GM12872 (cell line): ENCODE data around the gene ST8SIA1.

Experiments
- TF ChIP-seq, protein P1 (sequence below): IDR thresholded peaks from 3 replicates; pipeline ENCODE4 v1.5.1; 2011; ENCODE audit warnings: low read depth, mild to moderate bottlenecking, low read length, moderate library complexity; ENCODE audit not compliant: insufficient read depth

The ST8SIA1 gene

DNA sequence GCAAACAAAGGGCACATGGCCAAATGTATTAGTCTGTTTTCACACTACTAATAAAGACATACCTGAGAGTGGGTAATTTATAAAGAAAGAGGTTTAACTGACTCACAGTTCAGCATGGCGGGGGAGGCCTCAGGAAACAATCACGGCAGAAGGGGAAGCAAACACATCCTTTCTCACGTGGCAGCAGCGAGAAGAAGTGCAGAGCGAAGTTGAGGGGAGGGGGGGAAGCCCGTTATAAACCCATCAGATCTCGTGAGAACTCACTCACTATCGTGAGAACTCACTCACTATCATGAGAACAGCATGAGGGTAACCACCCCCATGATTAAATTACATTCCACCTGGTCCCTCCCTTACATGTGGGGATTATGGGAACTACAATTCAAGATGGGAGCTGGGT lies 66.1 kb downstream of the ST8SIA1 start:
- TF ChIP-seq, protein P1, sequence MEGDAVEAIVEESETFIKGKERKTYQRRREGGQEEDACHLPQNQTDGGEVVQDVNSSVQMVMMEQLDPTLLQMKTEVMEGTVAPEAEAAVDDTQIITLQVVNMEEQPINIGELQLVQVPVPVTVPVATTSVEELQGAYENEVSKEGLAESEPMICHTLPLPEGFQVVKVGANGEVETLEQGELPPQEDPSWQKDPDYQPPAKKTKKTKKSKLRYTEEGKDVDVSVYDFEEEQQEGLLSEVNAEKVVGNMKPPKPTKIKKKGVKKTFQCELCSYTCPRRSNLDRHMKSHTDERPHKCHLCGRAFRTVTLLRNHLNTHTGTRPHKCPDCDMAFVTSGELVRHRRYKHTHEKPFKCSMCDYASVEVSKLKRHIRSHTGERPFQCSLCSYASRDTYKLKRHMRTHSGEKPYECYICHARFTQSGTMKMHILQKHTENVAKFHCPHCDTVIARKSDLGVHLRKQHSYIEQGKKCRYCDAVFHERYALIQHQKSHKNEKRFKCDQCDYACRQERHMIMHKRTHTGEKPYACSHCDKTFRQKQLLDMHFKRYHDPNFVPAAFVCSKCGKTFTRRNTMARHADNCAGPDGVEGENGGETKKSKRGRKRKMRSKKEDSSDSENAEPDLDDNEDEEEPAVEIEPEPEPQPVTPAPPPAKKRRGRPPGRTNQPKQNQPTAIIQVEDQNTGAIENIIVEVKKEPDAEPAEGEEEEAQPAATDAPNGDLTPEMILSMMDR = no peak

DNA sequence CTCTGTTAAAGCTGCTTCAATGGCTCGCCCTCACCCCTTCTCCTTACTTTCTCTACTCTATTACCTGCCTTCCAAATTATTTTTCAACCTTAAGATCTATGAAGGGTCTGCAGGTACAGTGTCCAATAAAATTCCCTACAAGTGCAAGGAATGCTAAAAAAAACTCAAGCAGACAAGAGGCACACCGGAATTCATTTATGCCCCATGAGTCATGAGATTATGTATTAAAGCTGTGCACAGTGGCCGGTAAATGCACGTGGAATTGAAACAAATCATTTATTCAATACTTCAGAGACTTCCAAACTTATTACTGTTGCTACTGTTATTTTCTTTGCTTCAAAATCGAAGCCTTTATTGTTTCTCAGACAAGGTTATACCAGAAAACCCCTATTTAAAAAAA lies 68.4 kb downstream of the ST8SIA1 start:
- TF ChIP-seq, protein P1 = no peak

DNA sequence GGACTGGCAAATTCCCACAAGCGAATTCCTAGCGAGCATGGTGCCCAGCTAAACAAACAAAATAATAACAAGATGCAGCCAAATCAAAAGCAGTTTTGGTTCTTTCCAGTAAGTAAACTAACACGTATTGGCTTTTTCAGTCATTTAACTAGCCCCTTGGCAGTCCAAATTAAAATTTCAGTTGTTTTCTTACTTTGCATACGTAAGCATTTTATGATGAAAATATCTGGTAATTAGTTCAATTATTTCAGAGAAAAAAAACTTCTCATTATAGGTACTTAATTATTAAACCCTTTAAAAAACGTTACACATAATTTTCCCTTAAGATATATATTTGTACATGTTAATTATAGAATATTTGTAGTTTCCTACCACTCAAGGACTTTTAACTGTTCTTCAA lies 70.1 kb downstream of the ST8SIA1 start:
- TF ChIP-seq, protein P1 = no peak

DNA sequence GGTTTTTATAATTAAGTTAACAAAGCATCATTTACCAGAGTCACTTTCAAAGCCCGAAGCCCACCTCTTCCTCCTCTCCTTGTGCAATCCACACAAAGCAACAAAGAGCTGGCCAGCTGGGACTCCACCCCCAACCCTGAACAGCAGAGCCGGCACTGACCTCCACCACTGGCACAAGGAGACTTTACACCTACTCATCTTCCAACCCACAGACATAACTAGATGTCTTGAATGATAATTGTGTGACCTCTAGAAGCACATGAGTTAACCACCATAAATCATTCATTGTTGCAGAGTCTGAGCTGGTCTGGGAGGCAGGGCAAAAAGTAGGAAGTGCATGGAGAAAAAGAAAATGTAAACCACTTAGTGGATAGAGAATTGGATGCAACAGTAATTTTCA lies 72.2 kb downstream of the ST8SIA1 start:
- TF ChIP-seq, protein P1 = no peak

DNA sequence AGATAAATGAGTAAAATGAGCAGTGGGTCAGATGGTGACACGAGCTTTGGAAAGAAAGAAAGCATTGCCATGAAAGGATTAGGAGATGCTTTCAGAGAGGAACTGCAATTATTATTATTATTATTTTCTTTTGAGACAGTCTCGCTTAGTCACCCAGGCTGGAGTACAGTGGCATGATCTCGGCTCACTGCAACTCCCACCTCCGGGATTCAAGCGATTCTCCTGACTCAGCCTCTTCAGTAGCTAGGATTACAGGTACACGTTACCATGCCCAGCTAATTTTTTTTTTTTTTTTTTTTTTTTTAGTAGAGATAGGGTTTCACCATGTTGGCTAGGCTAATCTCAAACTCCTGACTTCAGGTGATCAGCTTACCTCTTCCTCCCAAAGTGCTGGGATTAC lies 77.4 kb downstream of the ST8SIA1 start:
- TF ChIP-seq, protein P1 = no peak

DNA sequence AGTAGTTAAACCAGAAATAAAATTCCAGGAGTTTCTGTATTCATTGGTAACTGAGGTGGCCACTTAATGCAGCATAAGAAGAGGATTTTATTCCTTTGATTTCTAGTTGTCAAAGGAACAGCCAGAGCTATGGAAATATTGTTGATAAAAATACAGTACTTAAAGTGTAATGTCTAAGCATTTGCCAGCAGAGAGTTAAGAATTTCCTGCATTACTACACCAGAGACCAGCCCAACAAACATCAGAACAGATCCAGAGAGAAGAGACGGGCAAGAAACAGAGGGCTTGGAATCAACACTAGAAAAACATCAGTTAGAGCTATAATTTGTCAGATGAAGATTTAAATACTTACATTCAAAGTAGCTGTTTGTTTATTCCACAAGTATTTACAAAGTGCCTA lies 77.9 kb downstream of the ST8SIA1 start:
- TF ChIP-seq, protein P1 = no peak

DNA sequence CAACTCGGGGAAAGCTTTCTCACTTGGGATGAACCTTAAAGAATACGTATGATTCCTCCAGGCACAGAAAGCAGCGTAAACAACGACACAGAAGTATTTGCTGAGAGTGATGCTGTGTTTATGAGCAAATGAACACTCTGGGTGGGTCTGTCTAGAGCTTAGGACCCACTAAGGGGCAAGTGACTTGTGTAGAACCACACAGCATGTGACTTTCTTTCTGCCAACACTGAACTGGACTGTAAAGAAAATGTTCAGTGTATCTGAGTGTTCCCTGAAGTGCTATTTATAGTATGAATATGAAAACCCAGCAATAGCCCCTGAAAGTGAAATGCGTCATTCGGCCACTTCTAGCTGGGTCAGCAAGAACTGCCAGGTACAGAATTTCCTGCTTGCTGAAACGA lies 78.5 kb downstream of the ST8SIA1 start:
- TF ChIP-seq, protein P1 = no peak

DNA sequence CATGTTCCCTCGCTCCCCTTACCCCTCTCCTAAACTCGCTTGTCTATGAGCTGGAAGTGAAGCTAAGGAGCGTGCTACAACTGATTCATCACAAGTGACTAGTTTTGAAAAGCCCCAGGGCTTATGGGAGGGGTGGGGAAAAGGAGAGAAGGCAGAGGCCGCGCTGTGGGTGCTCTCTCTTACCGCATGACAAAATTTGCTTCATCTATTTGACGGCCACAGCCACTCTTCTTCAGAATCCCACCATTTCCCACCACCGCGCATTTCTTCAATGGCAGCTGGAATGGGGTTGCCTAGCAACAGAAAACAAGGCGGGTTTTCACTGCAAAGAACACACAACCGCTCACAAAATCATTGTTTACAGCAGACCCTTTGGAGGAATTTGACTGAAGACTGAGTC lies 79.4 kb downstream of the ST8SIA1 start:
- TF ChIP-seq, protein P1 = no peak
